Aorta (tissue), 5 donors: ENCODE results near the gene GLYATL1. TPM values are rescaled to one million over a fixed set of nuclear protein-coding genes. Genes with fewer than 3 reads are reported as not detected.

Source experiments
- ATAC-seq: fragments of 200-7000 bp; cut with Tn5 transposase; one replicate; pipeline ENCODE4 v1.9.1; 2022; ENCODE audit warnings: moderate library complexity; ENCODE audit not compliant: low FRiP score
- DNase-seq, 2 donors: peaks; one replicate each; pipeline ENCODE4 v3.0.0-alpha.2; 2020
- H3K27ac ChIP-seq, 2 donors: one replicate each; pipeline ENCODE4 v1.5.1; 2013; ENCODE audit warnings: low read length in 2 of 2, mild to moderate bottlenecking in 2 of 2, moderate library complexity in 2 of 2, control low read depth in 1 of 2, inconsistent platforms in 1 of 2, low read depth in 1 of 2
- H3K27me3 ChIP-seq, 2 donors: one replicate each; pipeline ENCODE4 v1.6.1; 2013; ENCODE audit warnings: control low read depth in 1 of 2, low read length in 1 of 2, mild to moderate bottlenecking in 1 of 2, moderate library complexity in 1 of 2; ENCODE audit not compliant: insufficient read depth in 2 of 2, control insufficient read depth in 1 of 2
- H3K36me3 ChIP-seq, 2 donors: one replicate each; pipeline ENCODE4 v1.6.1; 2013; ENCODE audit warnings: control low read depth in 1 of 2, low read length in 1 of 2, mild to moderate bottlenecking in 1 of 2; ENCODE audit not compliant: insufficient read depth in 2 of 2, control insufficient read depth in 1 of 2
- H3K4me1 ChIP-seq, 2 donors: one replicate each; pipeline ENCODE4 v1.6.1; 2013; ENCODE audit warnings: low read length in 2 of 2, control low read depth in 1 of 2, mild to moderate bottlenecking in 1 of 2, moderate library complexity in 1 of 2; ENCODE audit not compliant: insufficient read depth in 2 of 2, control insufficient read depth in 1 of 2
- H3K4me3 ChIP-seq, 2 donors: one replicate each; pipeline ENCODE4 v1.5.1; 2013; ENCODE audit warnings: low read length in 2 of 2, control low read depth in 1 of 2, mild to moderate bottlenecking in 1 of 2
- H3K9me3 ChIP-seq: one replicate; pipeline ENCODE4 v1.6.1; 2013; ENCODE audit warnings: mild to moderate bottlenecking, low read length; ENCODE audit not compliant: control insufficient read depth
- WGBS, 2 donors: extraction: QIAGEN DNeasy Blood & Tissue Kit; methylation state at CpG; one replicate each; pipeline ENCODE4 v1.1.7; 2013; 5-methylcytosine and 5-hydroxymethylcytosine counted together
- intact Hi-C, 2 donors: fragments of 100-400 bp; cut with DNase I; formaldehyde crosslinking; loops; one replicate each; pipeline versions ENCODE4 v1.14.2 to v1.15.0; 2022
- long read RNA-seq, 2 donors: library from polyadenylated mRNA; unstranded; transcript quantifications; one replicate each; pipeline ENCODE4 v2.0.0, GENCODE V29; 2020 to 2021
- polyA plus RNA-seq, 2 donors: library from polyadenylated mRNA; stranded (reverse); fragments of 200-250 nt; gene quantifications; one replicate each; pipeline ENCODE4 v1.2.3, GENCODE V29; 2013
- total RNA-seq, 2 donors: library from RNA; stranded (reverse); fragmentation: NEBNext Ultra II Directional; extraction: Animal tissue kit (Norgen Biotek cat#: 25700); gene quantifications; one replicate each; pipeline ENCODE4 v1.2.1, GENCODE V29; 2021
- donor health status: healthy with polysubstance abuse.
- donor health status: Bipolar disorder and iron deficiency.
- donor health status: DM: no; HTN: no; CAD: no.
- donor health status: DM: no; HTN: no; CAD: no.
- donor health status: DM: yes; HTN: yes; CAD: no.

GLYATL1 gene, protein sequence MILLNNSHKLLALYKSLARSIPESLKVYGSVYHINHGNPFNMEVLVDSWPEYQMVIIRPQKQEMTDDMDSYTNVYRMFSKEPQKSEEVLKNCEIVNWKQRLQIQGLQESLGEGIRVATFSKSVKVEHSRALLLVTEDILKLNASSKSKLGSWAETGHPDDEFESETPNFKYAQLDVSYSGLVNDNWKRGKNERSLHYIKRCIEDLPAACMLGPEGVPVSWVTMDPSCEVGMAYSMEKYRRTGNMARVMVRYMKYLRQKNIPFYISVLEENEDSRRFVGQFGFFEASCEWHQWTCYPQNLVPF
- total RNA-seq (not detected), polyA plus RNA-seq (not detected)
- long read RNA-seq, donor 1 = 0 reads
- long read RNA-seq, donor 2 = 0 reads

DNA sequence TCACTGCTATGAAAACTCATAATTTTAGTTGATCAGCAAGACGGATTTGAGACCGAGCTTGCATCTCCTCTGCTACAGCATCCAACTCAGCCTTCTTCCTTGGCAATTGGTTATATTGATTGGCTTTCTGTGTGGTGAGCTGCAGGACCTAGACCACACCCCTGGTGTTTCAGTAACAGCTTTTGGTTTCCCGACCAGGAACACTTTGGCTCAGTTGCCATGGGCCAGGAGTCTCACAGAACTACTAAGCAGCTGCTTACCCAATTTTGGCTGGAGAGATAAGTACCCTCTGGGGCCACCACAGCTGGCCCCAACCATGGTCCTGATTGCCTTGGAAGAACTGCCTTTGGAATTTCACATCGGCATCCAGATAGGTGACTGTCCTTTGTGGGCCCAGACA, at the start of gene GLYATL1:
Gene GLYATL1, plus strand, starts transcription at position 212 of the 400 bp plus-strand sequence. CDS start 7,600 bp downstream, outside the sequence.
- Histone ChIP-seq H3K9me3 (no peaks in the 10 kb centered on the region), H3K4me3 (no peak within 1 kb of the TSS), H3K4me1 (no peaks in the 10 kb centered on the region), H3K27me3 (no peaks in the 10 kb centered on the region), H3K36me3 (no peaks in the 10 kb centered on the region), H3K27ac (no peak within 1 kb of the TSS)
- DNase-seq (no peak), ATAC-seq (no peak)
- WGBS, 2 donors = 70 to 80% methylated on average over 4 of the region's 4 CpGs
- intact Hi-C loops = no loop called here

DNA sequence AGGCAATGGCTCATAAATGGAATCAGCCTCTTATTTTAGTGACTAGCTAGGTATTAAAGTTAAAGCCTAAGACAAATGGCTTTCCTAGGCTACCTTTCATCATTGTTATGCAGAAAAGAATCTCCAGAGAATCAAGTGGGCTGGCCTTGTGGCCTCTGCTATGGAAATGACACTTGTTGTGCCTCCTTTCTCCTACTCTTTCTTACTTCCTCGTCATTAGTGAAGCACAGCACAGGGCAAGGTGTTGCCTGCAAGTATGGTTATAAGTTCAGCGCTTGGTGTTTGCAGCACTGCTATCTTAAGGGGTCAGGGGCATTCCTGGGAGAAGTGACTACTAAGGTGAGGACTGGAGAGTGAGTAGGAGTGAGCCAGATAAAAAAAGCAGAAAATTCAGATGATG, 45.4 kb upstream of the GLYATL1 start:
- Histone ChIP-seq H3K27me3 (peaks cover 0 to 3% of the 10 kb centered on the region in 2 donors), H3K9me3 (no peaks in the 10 kb centered on the region), H3K36me3 (no peaks in the 10 kb centered on the region), H3K4me3 (no peak overlapping the region), H3K27ac (no peak overlapping the region), H3K4me1 (no peaks in the 10 kb centered on the region)
- intact Hi-C loops = no loop called here
- ATAC-seq (no peak), DNase-seq (no peak)
- 72 to 78% methylated on average over 2 of the region's 2 CpGs for WGBS, 2 donors

- no peak overlapping the region for H3K27ac ChIP-seq
- H3K4me1 ChIP-seq = no peaks in the 10 kb centered on the region
- no peaks in the 10 kb centered on the region for H3K9me3 ChIP-seq
- DNase-seq = no peak
- no peaks in the 10 kb centered on the region for H3K36me3 ChIP-seq
- peaks cover 0 to 3% of the 10 kb centered on the region in 2 donors for H3K27me3 ChIP-seq
- no peak for ATAC-seq
- 75 to 78% methylated on average over 1 of the region's 1 CpG for WGBS, 2 donors
- H3K4me3 ChIP-seq = no peak overlapping the region
- intact Hi-C loops = no loop called here
These were observed 41.2 kb upstream of the GLYATL1 start for GRCh38 chr11:58898106-58898505.

GRCh38 chr11:58900479-58901420, 38.5 kb upstream of the GLYATL1 start:
- ATAC-seq = no peak
- Histone ChIP-seq H3K27ac (no peak overlapping the region), H3K4me3 (no peak overlapping the region), H3K9me3 (no peaks in the 10 kb centered on the region), H3K27me3 (peaks cover 0 to 1% of the 10 kb centered on the region in 2 donors), H3K36me3 (no peaks in the 10 kb centered on the region), H3K4me1 (no peaks in the 10 kb centered on the region)
- 22 to 28% methylated on average over 36 of the region's 36 CpGs for WGBS, 2 donors
- intact Hi-C loops = no loop called here
- DNase-seq = peak in 1 of 2 donors; percentile 69

DNA sequence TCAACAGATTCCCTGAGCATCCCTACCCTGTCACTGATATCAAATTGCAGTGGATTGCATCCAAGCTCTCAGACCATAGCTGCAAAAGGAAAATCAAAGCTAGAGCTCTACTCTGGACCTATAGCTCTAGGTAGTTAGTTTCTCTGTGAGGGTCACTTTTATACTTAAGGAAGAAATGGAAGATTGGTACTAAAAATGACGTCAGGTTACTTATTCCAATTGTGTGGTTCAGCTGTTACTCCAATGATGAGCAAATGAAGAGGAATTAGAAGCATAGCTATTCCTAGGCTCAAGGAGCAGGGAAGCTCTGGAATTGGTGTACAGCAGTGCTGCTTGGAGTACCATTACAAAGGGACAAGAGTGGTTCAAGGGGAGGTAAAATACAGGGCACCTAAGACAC, 36.4 kb upstream of the GLYATL1 start:
- no peak overlapping the region for H3K4me3 ChIP-seq
- H3K36me3 ChIP-seq = no peaks in the 10 kb centered on the region
- ATAC-seq (no peak), DNase-seq (no peak)
- WGBS, 2 donors = 82 to 85% methylated on average over 1 of the region's 1 CpG
- H3K27ac ChIP-seq = no peak overlapping the region
- no peaks in the 10 kb centered on the region for H3K4me1 ChIP-seq
- peaks cover 0 to 4% of the 10 kb centered on the region in 2 donors for H3K27me3 ChIP-seq
- H3K9me3 ChIP-seq = peaks cover 2% of the 10 kb centered on the region
- intact Hi-C loops = no loop called here

- Histone ChIP-seq H3K27me3 (peaks cover 0 to 4% of the 10 kb centered on the region in 2 donors), H3K4me1 (no peaks in the 10 kb centered on the region), H3K4me3 (no peak overlapping the region), H3K9me3 (peaks cover 2% of the 10 kb centered on the region), H3K27ac (no peak overlapping the region), H3K36me3 (no peaks in the 10 kb centered on the region)
- intact Hi-C loops = no loop called here
- WGBS, 2 donors = 9% methylated on average over 35 to 41 of the region's 41 CpGs
- DNase-seq (peak in 1 of 2 donors; percentile 52), ATAC-seq (peak; percentile 51)
These were observed 34.1 kb upstream of the GLYATL1 start for GRCh38 chr11:58905011-58905720.

DNA sequence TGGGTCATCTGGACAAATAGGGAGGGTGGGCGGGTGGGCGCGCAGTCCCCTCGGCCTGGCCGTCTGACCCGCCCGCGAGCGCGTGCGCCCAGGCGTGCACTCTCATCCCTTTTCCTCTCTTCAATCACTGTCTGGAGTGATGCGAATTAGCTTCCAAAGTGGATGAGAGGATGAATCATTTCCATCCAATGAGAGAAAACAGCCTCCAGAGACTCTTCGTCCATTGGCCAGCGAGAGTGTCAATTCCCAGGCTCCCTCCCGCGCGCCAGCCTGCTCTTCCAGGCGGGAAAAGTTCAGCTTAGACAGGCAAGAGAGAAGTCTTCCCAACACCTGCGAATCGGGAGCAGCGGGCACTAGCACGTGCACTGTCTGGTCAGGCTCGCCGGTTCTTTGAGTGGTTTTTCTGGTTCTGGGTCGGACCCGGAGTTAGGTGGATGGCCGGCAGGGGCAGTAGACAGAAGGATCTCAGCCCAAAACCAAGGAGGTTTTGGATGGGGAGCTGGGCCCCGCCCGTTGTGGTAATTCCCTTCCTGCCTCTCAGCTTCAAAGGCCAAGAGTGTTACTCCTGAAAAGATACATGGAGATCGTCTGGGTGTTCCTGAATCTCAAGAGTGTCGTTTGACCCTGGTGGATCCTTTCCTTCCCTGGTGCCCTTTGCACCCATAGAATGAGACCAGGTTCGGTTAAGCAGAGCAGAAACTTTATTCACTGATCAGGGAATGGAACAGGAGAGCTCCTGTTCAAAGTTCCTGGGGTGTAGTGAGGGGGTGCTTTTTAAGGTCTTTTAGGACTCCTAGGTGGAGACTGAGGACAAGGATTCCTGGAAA, 33.4 kb upstream of the GLYATL1 start:
- Histone ChIP-seq H3K4me3 (no peak overlapping the region), H3K4me1 (no peaks in the 10 kb centered on the region), H3K27me3 (peaks cover 0 to 4% of the 10 kb centered on the region in 2 donors), H3K36me3 (no peaks in the 10 kb centered on the region), H3K27ac (no peak overlapping the region), H3K9me3 (peaks cover 2% of the 10 kb centered on the region)
- intact Hi-C loops = no loop called here
- 7 to 8% methylated on average over 30 to 33 of the region's 33 CpGs for WGBS, 2 donors
- peak; percentile 67 for ATAC-seq
- DNase-seq = peak in 1 of 2 donors; percentile 55

GRCh38 chr11:58907780-58908179, 31.5 kb upstream of the GLYATL1 start:
- H3K4me3 ChIP-seq = no peak overlapping the region
- WGBS, 2 donors = 82 to 87% methylated on average over 3 of the region's 3 CpGs
- ATAC-seq (no peak), DNase-seq (no peak)
- peaks cover 2% of the 10 kb centered on the region for H3K9me3 ChIP-seq
- no peak overlapping the region for H3K27ac ChIP-seq
- H3K27me3 ChIP-seq = peaks cover 0 to 4% of the 10 kb centered on the region in 2 donors
- intact Hi-C loops = no loop called here
- H3K4me1 ChIP-seq = no peaks in the 10 kb centered on the region
- no peaks in the 10 kb centered on the region for H3K36me3 ChIP-seq
